Fibroblast of lung (primary cell): ENCODE results near the gene PANX2. TPM values are rescaled to one million over a fixed set of nuclear protein-coding genes. Genes with fewer than 3 reads are reported as not detected.

Experiments
- DNase-seq, 2 donors: peaks; one replicate each; pipeline versions ENCODE4 v3.0.0 to v3.0.0-alpha.2; 2010; ENCODE audit warnings: low read depth in 2 of 2
- H2AFZ ChIP-seq: 2 replicates; pipeline ENCODE4 v1.5.1; 2012; ENCODE audit warnings: low read length, control low read depth, inconsistent platforms
- H3K27ac ChIP-seq: 2 replicates; pipeline ENCODE4 v1.5.1; 2011; ENCODE audit warnings: low read length, control low read depth; ENCODE audit not compliant: insufficient read depth
- H3K27me3 ChIP-seq: 2 replicates; pipeline ENCODE4 v1.5.1; 2011; ENCODE audit warnings: mild to moderate bottlenecking, low read length; ENCODE audit not compliant: control insufficient read depth, insufficient read depth
- H3K36me3 ChIP-seq: 2 replicates; pipeline ENCODE4 v1.5.1; 2011; ENCODE audit warnings: low read length; ENCODE audit not compliant: control insufficient read depth, insufficient read depth
- H3K4me1 ChIP-seq: 2 replicates; pipeline ENCODE4 v1.5.1; 2011; ENCODE audit warnings: low read length; ENCODE audit not compliant: control insufficient read depth, insufficient read depth; ENCODE audit errors: extremely low read depth
- H3K4me2 ChIP-seq: 2 replicates; pipeline ENCODE4 v1.5.1; 2011; ENCODE audit warnings: low read length, control low read depth; ENCODE audit not compliant: insufficient read depth; ENCODE audit errors: extremely low read depth
- H3K4me3 ChIP-seq, 4 experiments: fragments of 200-600 bp in 1 of 4; sonication (generic) in 1 of 4; replicated peaks in 1 of 4; 2 replicates each; pipeline ENCODE4 v1.5.1; 2011 to 2016; ENCODE audit warnings: low read length in 4 of 4, low read depth in 3 of 4, mild to moderate bottlenecking in 3 of 4, control low read depth in 2 of 4, inconsistent platforms in 1 of 4, mixed read lengths in 1 of 4; ENCODE audit not compliant: insufficient read depth in 1 of 4; ENCODE audit errors: control extremely low read depth in 1 of 4
- H3K79me2 ChIP-seq: 2 replicates; pipeline ENCODE4 v1.5.1; 2012; ENCODE audit warnings: mild to moderate bottlenecking, low read length, inconsistent platforms; ENCODE audit not compliant: control insufficient read depth, insufficient read depth
- H3K9ac ChIP-seq: 2 replicates; pipeline ENCODE4 v1.5.1; 2011; ENCODE audit warnings: mild to moderate bottlenecking, low read length, control low read depth; ENCODE audit not compliant: insufficient read depth
- H3K9me3 ChIP-seq: 2 replicates; pipeline ENCODE4 v1.5.1; 2012; ENCODE audit warnings: low read depth, low read length; ENCODE audit not compliant: control insufficient read depth, insufficient read depth
- H4K20me1 ChIP-seq: 2 replicates; pipeline ENCODE4 v1.5.1; 2011; ENCODE audit warnings: low read length; ENCODE audit not compliant: control insufficient read depth, insufficient read depth; ENCODE audit errors: extremely low read depth
- CTCF ChIP-seq, 2 donors: IDR thresholded peaks in 1 of 2; conservative IDR thresholded peaks in 1 of 2; 1 replicate in 1 of 2; 2 replicates in 1 of 2; pipeline ENCODE4 v1.5.1; 2011 to 2012; ENCODE audit warnings: low read length in 2 of 2, control low read depth in 1 of 2, inconsistent platforms in 1 of 2, low read depth in 1 of 2, mild to moderate bottlenecking in 1 of 2
- EZH2 ChIP-seq: IDR thresholded peaks from 2 replicates; pipeline ENCODE4 v1.5.1; 2012; ENCODE audit warnings: low read length, control low read depth, mild to moderate bottlenecking; ENCODE audit errors: missing control alignments
- polyA plus RNA-seq, 2 donors: library from polyadenylated mRNA; depleted of rRNA in 1 of 2; stranded (reverse) in 1 of 2; unstranded in 1 of 2; fragments of >200 nt; gene quantifications; 2 replicates each; pipeline ENCODE4 v1.2.1, GENCODE V29; 2011 to 2012; ENCODE audit warnings: missing spikeins in 1 of 2
- total RNA-seq: library from RNA; depleted of rRNA; stranded (reverse); fragments of >200 nt; gene quantifications from 2 replicates; pipeline ENCODE4 v1.2.1, GENCODE V29; 2014

Gene PANX2
- total and polyA plus RNA-seq, 2 donors (not counting 1 experiment from before 2014, with no cell fraction given): 0.17 to 0.45 TPM

DNA sequence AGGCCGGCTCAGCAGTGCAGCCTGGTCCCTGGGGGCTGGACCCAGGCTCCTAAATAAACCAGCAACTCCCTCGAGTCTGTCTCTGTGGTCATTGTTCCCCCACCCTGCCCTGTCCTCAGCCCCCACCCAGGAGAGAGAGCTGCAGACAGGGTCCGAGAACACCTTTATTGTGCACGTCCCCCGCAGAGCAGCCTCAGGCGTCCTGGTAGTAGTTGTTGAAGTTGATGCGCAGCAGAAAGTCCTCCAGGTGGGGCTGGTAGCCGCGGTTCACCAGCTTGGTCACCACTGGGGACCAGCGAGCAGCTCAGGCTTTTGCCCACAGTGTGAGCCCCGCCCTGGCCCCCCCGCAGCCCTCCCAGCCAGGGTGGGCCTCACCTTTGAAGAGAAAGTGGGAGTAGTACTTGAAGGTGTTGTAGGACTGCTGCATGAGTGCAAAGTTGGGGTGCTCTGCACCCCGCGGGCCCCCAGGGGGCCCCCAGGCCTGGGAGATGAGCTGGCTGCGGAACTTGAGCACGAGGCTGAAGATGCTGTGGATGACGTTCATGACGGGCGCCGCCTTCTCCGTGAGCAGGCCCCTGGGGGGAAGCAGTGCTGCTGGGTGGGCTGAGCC lies 47.1 kb downstream of the PANX2 start:
- H4K20me1 ChIP-seq: peaks cover 4% of the 10 kb centered on the region
- H3K4me1 ChIP-seq: no peaks in the 10 kb centered on the region
- H3K27me3 ChIP-seq: no peaks in the 10 kb centered on the region
- no peaks in the 10 kb centered on the region for H3K9me3 ChIP-seq
- no peak overlapping the region for H2AFZ ChIP-seq
- H3K79me2 ChIP-seq: peaks cover 9% of the 10 kb centered on the region
- H3K9ac ChIP-seq: no peak overlapping the region
- no peak overlapping the region for H3K4me3 ChIP-seq
- no peak overlapping the region for H3K4me2 ChIP-seq
- no peak overlapping the region for H3K27ac ChIP-seq
- TF ChIP-seq EZH2 (no peak), CTCF (conservative IDR thresholded peaks at IDR 0.05 in 1 of 2, IDR thresholded peaks at IDR 0.05 in 1 of 2; ENCODE audit: low read depth in 1 of 2, low read length in 2 of 2) (no peak)
- peaks cover 52% of the 10 kb centered on the region for H3K36me3 ChIP-seq
- DNase-seq: no peak

GRCh38 chr22:50218153-50218995 lies 47.8 kb downstream of the PANX2 start:
- Histone ChIP-seq H3K79me2 (peaks cover 8% of the 10 kb centered on the region), H3K4me1 (no peaks in the 10 kb centered on the region), H3K36me3 (peaks cover 49% of the 10 kb centered on the region), H2AFZ (no peak overlapping the region), H3K27ac (no peak overlapping the region), H3K4me2 (no peak overlapping the region), H3K9me3 (no peaks in the 10 kb centered on the region), H4K20me1 (peaks cover 4% of the 10 kb centered on the region), H3K9ac (no peak overlapping the region), H3K4me3 (no peak overlapping the region), H3K27me3 (no peaks in the 10 kb centered on the region)
- TF ChIP-seq CTCF (conservative IDR thresholded peaks at IDR 0.05 in 1 of 2, IDR thresholded peaks at IDR 0.05 in 1 of 2; ENCODE audit: low read depth in 1 of 2, low read length in 2 of 2): no peak
- DNase-seq: no peak

GRCh38 chr22:50218996-50219727 lies 48.6 kb downstream of the PANX2 start:
- Histone ChIP-seq H3K27ac (no peak overlapping the region), H3K27me3 (no peaks in the 10 kb centered on the region), H3K36me3 (peaks cover 54% of the 10 kb centered on the region), H3K79me2 (peaks cover 7% of the 10 kb centered on the region), H3K4me1 (no peaks in the 10 kb centered on the region), H4K20me1 (peaks cover 4% of the 10 kb centered on the region), H3K4me3 (no peak overlapping the region), H3K9me3 (no peaks in the 10 kb centered on the region), H2AFZ (no peak overlapping the region), H3K4me2 (no peak overlapping the region), H3K9ac (no peak overlapping the region)
- TF ChIP-seq EZH2 (no peak), CTCF (conservative IDR thresholded peaks at IDR 0.05 in 1 of 2, IDR thresholded peaks at IDR 0.05 in 1 of 2; ENCODE audit: low read depth in 1 of 2, low read length in 2 of 2) (no peak)
- DNase-seq: peak; percentile 67 to 89
